Glutamatergic neuron (in vitro differentiated cells): ENCODE measurements around the gene NUAK1. TPM values are rescaled to one million over a fixed set of nuclear protein-coding genes. Genes with fewer than 3 reads are reported as not detected.

Source experiments
- DNase-seq: peaks from one replicate; pipeline ENCODE4 v3.0.0; 2022
- H3K27ac Mint-ChIP-seq: one replicate; pipeline ENCODE4 v1.8.0; 2020; ENCODE audit warnings: mild to moderate bottlenecking, mixed read lengths, inconsistent platforms; ENCODE audit not compliant: unreplicated experiment
- H3K27me3 Mint-ChIP-seq: one replicate; pipeline ENCODE4 v1.8.0; 2020; ENCODE audit warnings: mild to moderate bottlenecking, moderate library complexity, mixed read lengths, inconsistent platforms; ENCODE audit not compliant: unreplicated experiment
- H3K36me3 Mint-ChIP-seq: one replicate; pipeline ENCODE4 v1.8.0; 2020; ENCODE audit warnings: mild to moderate bottlenecking, mixed read lengths, inconsistent platforms; ENCODE audit not compliant: unreplicated experiment
- H3K4me1 Mint-ChIP-seq: one replicate; pipeline ENCODE4 v1.8.0; 2020; ENCODE audit warnings: mild to moderate bottlenecking, low read depth, mixed read lengths, inconsistent platforms; ENCODE audit not compliant: unreplicated experiment
- H3K4me3 Mint-ChIP-seq: one replicate; pipeline ENCODE4 v1.8.0; 2020; ENCODE audit warnings: mild to moderate bottlenecking, mixed read lengths, inconsistent platforms; ENCODE audit not compliant: unreplicated experiment
- H3K9me3 Mint-ChIP-seq: one replicate; pipeline ENCODE4 v1.8.0; 2020; ENCODE audit warnings: mild to moderate bottlenecking, moderate library complexity, mixed read lengths, inconsistent platforms; ENCODE audit not compliant: unreplicated experiment
- CTCF ChIP-seq: fragments of 200-600 bp; sonication (generic); IDR thresholded peaks from one replicate; pipeline ENCODE4 v1.5.0; 2021; ENCODE audit not compliant: partially characterized antibody, unreplicated experiment
- total RNA-seq: library from RNA; stranded (reverse); fragmentation: NEBNext Ultra II Directional; extraction: Animal tissue kit (Norgen Biotek cat#: 25700); gene quantifications from one replicate; pipeline ENCODE4 v1.2.1, GENCODE V29; 2021; ENCODE audit not compliant: unreplicated experiment

NUAK1 gene
- total RNA-seq, 1 donor from 2014 or later = 18.8 TPM

DNA sequence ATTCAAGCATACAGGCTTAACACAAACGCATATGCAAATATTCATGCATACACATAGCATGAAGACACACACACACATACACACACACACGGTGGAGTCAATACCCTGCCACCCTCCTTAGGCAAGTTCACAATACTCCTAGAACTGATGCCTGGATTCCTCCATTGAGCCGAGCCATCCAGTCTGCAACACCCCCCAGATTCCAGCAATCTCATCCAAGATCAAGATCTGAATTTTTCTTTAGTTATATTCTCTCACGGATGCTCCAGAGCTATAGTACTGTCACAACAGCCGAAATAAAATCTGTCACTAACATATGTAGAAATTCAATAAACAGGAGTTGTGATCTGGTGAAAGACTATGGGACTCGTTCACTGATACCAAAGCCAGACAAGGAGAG, 110.8 kb downstream of the NUAK1 start:
- H3K4me1 Mint-ChIP-seq = peaks cover 3% of the 10 kb centered on the region
- no peak overlapping the region for H3K27ac Mint-ChIP-seq
- no peak for TF ChIP-seq CTCF
- H3K27me3 Mint-ChIP-seq = peaks cover 3% of the 10 kb centered on the region
- DNase-seq = no peak
- H3K36me3 Mint-ChIP-seq = no peaks in the 10 kb centered on the region
- H3K9me3 Mint-ChIP-seq = no peaks in the 10 kb centered on the region
- no peak overlapping the region for H3K4me3 Mint-ChIP-seq

- Mint-ChIP-seq H3K27me3 (no peaks in the 10 kb centered on the region), H3K27ac (no peak overlapping the region), H3K4me3 (no peak overlapping the region), H3K9me3 (no peaks in the 10 kb centered on the region), H3K4me1 (peaks cover 7% of the 10 kb centered on the region), H3K36me3 (no peaks in the 10 kb centered on the region)
- no peak for DNase-seq
- TF ChIP-seq CTCF = no peak
These were observed 111.5 kb downstream of the NUAK1 start for GRCh38 chr12:106027286-106027685.

- Mint-ChIP-seq H3K27me3 (no peaks in the 10 kb centered on the region), H3K27ac (no peak overlapping the region), H3K4me1 (peaks cover 10% of the 10 kb centered on the region), H3K36me3 (peaks cover under 1% of the 10 kb centered on the region), H3K9me3 (no peaks in the 10 kb centered on the region), H3K4me3 (no peak overlapping the region)
- no peak for DNase-seq
- TF ChIP-seq CTCF = no peak
These were observed 113.6 kb downstream of the NUAK1 start for GRCh38 chr12:106025129-106025528.

DNA sequence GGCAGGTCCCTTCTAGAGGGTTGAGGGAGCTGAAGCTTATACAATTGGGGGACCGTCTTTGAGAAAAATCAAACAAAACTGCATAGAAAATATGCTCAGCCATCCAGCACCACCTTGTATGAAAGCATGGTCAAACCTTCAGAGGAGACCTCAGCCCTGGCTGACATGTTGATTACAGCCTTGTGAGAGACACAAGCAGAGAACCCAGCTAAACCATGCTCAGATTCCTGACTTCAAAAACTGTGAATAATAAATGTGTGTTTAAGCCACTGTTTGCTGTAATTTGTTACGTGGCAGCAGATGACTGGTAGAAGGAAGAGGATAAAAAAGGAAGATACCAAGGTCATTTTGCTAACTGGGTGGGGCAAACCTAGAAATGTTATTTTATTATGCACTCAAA, 115.7 kb downstream of the NUAK1 start:
- Mint-ChIP-seq H3K9me3 (no peaks in the 10 kb centered on the region), H3K4me1 (peaks cover 10% of the 10 kb centered on the region), H3K27me3 (no peaks in the 10 kb centered on the region), H3K36me3 (peaks cover 16% of the 10 kb centered on the region), H3K27ac (no peak overlapping the region), H3K4me3 (no peak overlapping the region)
- no peak for DNase-seq
- TF ChIP-seq CTCF = no peak

DNA sequence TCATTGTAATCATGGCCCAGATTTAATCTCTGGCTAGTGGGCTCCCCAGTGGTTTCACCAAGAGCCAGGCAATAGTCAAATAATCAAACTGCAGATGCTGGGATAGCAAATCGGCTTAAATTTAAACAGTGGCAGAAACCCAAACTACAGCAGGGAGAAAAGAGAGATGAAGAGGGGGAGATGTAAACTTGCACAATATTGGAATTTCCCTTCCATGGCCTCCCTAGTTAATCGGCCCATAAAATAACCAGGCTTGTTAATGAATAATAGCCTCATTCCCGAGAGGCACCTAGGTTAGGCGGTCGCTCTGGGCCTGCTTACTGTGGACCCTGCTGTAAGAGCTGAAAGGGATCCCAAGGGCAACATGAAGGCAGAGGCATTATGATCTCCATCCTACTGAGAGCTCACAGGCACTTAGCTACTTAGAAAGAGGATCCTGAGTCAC, 116.2 kb downstream of the NUAK1 start:
- no peak for TF ChIP-seq CTCF
- DNase-seq = no peak
- no peak overlapping the region for H3K27ac Mint-ChIP-seq
- peaks cover 16% of the 10 kb centered on the region for H3K36me3 Mint-ChIP-seq
- no peaks in the 10 kb centered on the region for H3K27me3 Mint-ChIP-seq
- peaks cover 10% of the 10 kb centered on the region for H3K4me1 Mint-ChIP-seq
- H3K4me3 Mint-ChIP-seq = no peak overlapping the region
- H3K9me3 Mint-ChIP-seq = no peaks in the 10 kb centered on the region
